Breast epithelium (tissue), 3 donors: ENCODE results near the gene ZMAT1.

Source experiments
- CTCF ChIP-seq, 3 donors: fragments of 450-650 bp; IDR thresholded peaks; one replicate each; pipeline ENCODE4 v1.5.1; 2016 to 2017; ENCODE audit warnings: antibody characterized with exemption in 3 of 3, mild to moderate bottlenecking in 3 of 3, moderate library complexity in 3 of 3
- POLR2AphosphoS5 ChIP-seq, 3 donors: sonication (generic); formaldehyde crosslinking; IDR thresholded peaks; one replicate each; pipeline ENCODE4 v1.6.1; 2017; ENCODE audit warnings: antibody characterized with exemption in 3 of 3

- no peak for TF ChIP-seq CTCF (IDR thresholded peaks at IDR 0.05)
- TF ChIP-seq POLR2AphosphoS5 (IDR thresholded peaks at IDR 0.05): no peak
Measured at GRCh38 chrX:101932249-101932570, 383 bp upstream of the ZMAT1 start.
